ENCODE data around the gene GALM. TPM values are rescaled to one million over a fixed set of nuclear protein-coding genes. Genes with fewer than 3 reads are reported as not detected.

Gene GALM
- total and polyA plus RNA-seq, 2 donors (not counting 1 experiment from before 2014, with no cell fraction given): 14.7 to 51.4 TPM

DNA sequence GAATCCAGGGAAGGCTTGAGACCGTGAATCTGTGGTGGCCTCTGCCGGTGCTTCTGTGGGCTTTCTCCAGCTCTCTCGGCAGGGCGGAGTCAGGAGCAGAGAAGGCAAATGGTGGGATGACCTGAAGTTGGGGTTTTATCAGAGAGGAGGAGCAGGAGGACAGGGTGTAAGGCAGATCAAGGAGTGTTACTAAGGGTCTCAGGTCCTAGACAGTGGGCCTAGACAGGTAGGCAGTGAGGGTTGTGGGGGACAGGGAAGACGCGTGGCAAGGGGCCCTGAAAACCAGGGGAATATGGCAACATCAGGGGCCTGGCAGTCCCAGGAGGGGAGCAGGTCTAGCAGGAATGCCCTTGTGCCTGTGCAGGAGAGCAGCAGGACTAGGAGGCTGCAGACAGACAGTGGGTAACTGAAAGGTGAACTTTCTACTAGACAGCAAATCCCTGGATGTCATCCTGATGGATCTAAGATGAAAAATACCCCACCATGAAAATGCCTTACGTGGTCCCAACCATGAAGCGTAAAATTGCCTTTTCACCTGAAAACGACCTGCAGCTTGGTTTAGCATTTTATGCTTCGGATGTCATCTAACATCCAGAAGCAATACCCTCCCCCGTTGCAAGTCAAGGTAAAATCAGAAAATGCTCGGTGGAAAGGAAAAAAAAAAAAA is 43.1 kb downstream of the GALM start:
- DNase-seq (ENCODE audit: low read depth in 2 of 2): no peak
- no peak overlapping the region for H3K9ac ChIP-seq (ENCODE audit: insufficient read depth, low read length)
- TF ChIP-seq, protein P1, sequence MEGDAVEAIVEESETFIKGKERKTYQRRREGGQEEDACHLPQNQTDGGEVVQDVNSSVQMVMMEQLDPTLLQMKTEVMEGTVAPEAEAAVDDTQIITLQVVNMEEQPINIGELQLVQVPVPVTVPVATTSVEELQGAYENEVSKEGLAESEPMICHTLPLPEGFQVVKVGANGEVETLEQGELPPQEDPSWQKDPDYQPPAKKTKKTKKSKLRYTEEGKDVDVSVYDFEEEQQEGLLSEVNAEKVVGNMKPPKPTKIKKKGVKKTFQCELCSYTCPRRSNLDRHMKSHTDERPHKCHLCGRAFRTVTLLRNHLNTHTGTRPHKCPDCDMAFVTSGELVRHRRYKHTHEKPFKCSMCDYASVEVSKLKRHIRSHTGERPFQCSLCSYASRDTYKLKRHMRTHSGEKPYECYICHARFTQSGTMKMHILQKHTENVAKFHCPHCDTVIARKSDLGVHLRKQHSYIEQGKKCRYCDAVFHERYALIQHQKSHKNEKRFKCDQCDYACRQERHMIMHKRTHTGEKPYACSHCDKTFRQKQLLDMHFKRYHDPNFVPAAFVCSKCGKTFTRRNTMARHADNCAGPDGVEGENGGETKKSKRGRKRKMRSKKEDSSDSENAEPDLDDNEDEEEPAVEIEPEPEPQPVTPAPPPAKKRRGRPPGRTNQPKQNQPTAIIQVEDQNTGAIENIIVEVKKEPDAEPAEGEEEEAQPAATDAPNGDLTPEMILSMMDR (conservative IDR thresholded peaks at IDR 0.05 in 1 of 2, IDR thresholded peaks at IDR 0.05 in 1 of 2; ENCODE audit: low read depth in 1 of 2, low read length in 2 of 2): no peak
- no peak for TF ChIP-seq EZH2 (IDR thresholded peaks at IDR 0.05; ENCODE audit: low read length, missing control alignments)
- no peaks in the 10 kb centered on the region for H3K79me2 ChIP-seq (ENCODE audit: control insufficient read depth, insufficient read depth, low read length)
- H3K4me3 ChIP-seq (replicated peaks in 1 of 4; ENCODE audit: control extremely low read depth in 1 of 4, insufficient read depth in 1 of 4, low read depth in 3 of 4, low read length in 4 of 4): no peak overlapping the region
- no peaks in the 10 kb centered on the region for H3K9me3 ChIP-seq (ENCODE audit: control insufficient read depth, insufficient read depth, low read depth, low read length)
- no peaks in the 10 kb centered on the region for H3K27me3 ChIP-seq (ENCODE audit: control insufficient read depth, insufficient read depth, low read length)
- H3K4me1 ChIP-seq (ENCODE audit: control insufficient read depth, extremely low read depth, insufficient read depth, low read length): no peaks in the 10 kb centered on the region
- no peak overlapping the region for H3K27ac ChIP-seq (ENCODE audit: insufficient read depth, low read length)
- H3K4me2 ChIP-seq (ENCODE audit: extremely low read depth, insufficient read depth, low read length): no peak overlapping the region
- peaks cover 2% of the 10 kb centered on the region for H4K20me1 ChIP-seq (ENCODE audit: control insufficient read depth, extremely low read depth, insufficient read depth, low read length)
- H2AFZ ChIP-seq (ENCODE audit: low read length): no peak overlapping the region
- no peaks in the 10 kb centered on the region for H3K36me3 ChIP-seq (ENCODE audit: control insufficient read depth, insufficient read depth, low read length)

DNA sequence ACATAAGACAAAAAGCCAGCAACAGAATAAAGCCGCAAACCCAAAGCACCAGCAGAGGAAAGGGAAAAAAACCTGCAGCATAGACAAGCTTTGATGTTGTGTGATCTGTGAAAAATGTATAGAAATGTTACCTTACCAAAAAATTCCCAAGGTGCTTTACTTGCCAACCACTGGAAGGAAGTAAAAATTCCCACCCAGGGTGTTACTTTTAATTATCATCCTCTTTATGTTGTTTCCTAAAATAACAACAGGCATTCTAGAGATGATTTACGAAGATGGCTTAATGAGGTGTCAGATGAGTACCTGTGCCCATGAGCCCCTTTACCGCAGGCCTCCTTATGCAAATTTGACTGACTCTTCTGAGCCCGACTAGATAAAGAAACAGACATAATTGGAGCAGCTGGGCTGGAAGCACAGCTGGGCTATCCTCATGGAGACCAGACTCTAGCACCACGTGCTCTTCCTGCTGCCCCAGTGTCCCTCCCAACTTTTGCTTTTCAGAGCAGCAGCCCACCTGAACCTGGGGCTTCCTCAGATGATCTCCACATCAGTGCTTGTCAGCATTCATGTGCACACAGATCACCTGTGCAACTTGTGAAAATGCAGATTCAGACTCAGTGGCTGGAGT is 43.8 kb downstream of the GALM start:
- no peak overlapping the region for H3K4me2 ChIP-seq (ENCODE audit: extremely low read depth, insufficient read depth, low read length)
- no peaks in the 10 kb centered on the region for H3K79me2 ChIP-seq (ENCODE audit: control insufficient read depth, insufficient read depth, low read length)
- no peaks in the 10 kb centered on the region for H3K27me3 ChIP-seq (ENCODE audit: control insufficient read depth, insufficient read depth, low read length)
- peaks cover 2% of the 10 kb centered on the region for H4K20me1 ChIP-seq (ENCODE audit: control insufficient read depth, extremely low read depth, insufficient read depth, low read length)
- H3K4me1 ChIP-seq (ENCODE audit: control insufficient read depth, extremely low read depth, insufficient read depth, low read length): no peaks in the 10 kb centered on the region
- H2AFZ ChIP-seq (ENCODE audit: low read length): no peak overlapping the region
- no peaks in the 10 kb centered on the region for H3K9me3 ChIP-seq (ENCODE audit: control insufficient read depth, insufficient read depth, low read depth, low read length)
- H3K36me3 ChIP-seq (ENCODE audit: control insufficient read depth, insufficient read depth, low read length): no peaks in the 10 kb centered on the region
- no peak overlapping the region for H3K27ac ChIP-seq (ENCODE audit: insufficient read depth, low read length)
- H3K4me3 ChIP-seq (replicated peaks in 1 of 4; ENCODE audit: control extremely low read depth in 1 of 4, insufficient read depth in 1 of 4, low read depth in 3 of 4, low read length in 4 of 4): no peak overlapping the region
- TF ChIP-seq, protein P1 (conservative IDR thresholded peaks at IDR 0.05 in 1 of 2, IDR thresholded peaks at IDR 0.05 in 1 of 2; ENCODE audit: low read depth in 1 of 2, low read length in 2 of 2): no peak
- TF ChIP-seq EZH2 (IDR thresholded peaks at IDR 0.05; ENCODE audit: low read length, missing control alignments): no peak
- no peak for DNase-seq (ENCODE audit: low read depth in 2 of 2)
- no peak overlapping the region for H3K9ac ChIP-seq (ENCODE audit: insufficient read depth, low read length)

DNA sequence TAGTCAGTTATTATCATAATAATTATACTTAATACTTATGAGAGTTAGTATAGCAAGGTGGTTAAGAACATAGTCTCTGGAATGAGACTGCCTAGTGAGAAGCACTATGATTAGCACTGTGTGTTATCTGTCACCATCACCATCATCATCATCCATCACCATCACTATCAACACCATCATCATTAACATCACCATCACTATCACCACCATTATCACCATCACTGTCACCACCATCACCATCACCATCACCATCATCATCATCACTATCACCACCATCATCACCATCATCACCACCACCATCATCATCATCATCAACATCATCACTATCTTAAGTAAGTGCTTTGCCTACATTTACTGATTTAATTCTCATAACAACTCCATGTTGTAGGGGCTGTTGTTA is 45.6 kb downstream of the GALM start:
- no peak overlapping the region for H2AFZ ChIP-seq (ENCODE audit: low read length)
- H3K79me2 ChIP-seq (ENCODE audit: control insufficient read depth, insufficient read depth, low read length): no peaks in the 10 kb centered on the region
- no peak overlapping the region for H3K4me2 ChIP-seq (ENCODE audit: extremely low read depth, insufficient read depth, low read length)
- no peak overlapping the region for H3K4me3 ChIP-seq (replicated peaks in 1 of 4; ENCODE audit: control extremely low read depth in 1 of 4, insufficient read depth in 1 of 4, low read depth in 3 of 4, low read length in 4 of 4)
- TF ChIP-seq EZH2 (IDR thresholded peaks at IDR 0.05; ENCODE audit: low read length, missing control alignments): no peak
- TF ChIP-seq, protein P1 (conservative IDR thresholded peaks at IDR 0.05 in 1 of 2, IDR thresholded peaks at IDR 0.05 in 1 of 2; ENCODE audit: low read depth in 1 of 2, low read length in 2 of 2): no peak
- H3K27me3 ChIP-seq (ENCODE audit: control insufficient read depth, insufficient read depth, low read length): no peaks in the 10 kb centered on the region
- H3K9ac ChIP-seq (ENCODE audit: insufficient read depth, low read length): no peak overlapping the region
- H3K9me3 ChIP-seq (ENCODE audit: control insufficient read depth, insufficient read depth, low read depth, low read length): no peaks in the 10 kb centered on the region
- no peak for DNase-seq (ENCODE audit: low read depth in 2 of 2)
- no peaks in the 10 kb centered on the region for H3K36me3 ChIP-seq (ENCODE audit: control insufficient read depth, insufficient read depth, low read length)
- peaks cover 2% of the 10 kb centered on the region for H4K20me1 ChIP-seq (ENCODE audit: control insufficient read depth, extremely low read depth, insufficient read depth, low read length)
- H3K4me1 ChIP-seq (ENCODE audit: control insufficient read depth, extremely low read depth, insufficient read depth, low read length): no peaks in the 10 kb centered on the region
- H3K27ac ChIP-seq (ENCODE audit: insufficient read depth, low read length): no peak overlapping the region
